Suppressor macrophage treated with lipopolysaccharide for 4 hours (primary cell): ENCODE results near the gene RBL1.
A peak's percentile ranks its signal among the peaks of the same experiment; 100 is the strongest.

ENCODE experiments used
- DNase-seq: peaks from one replicate; pipeline ENCODE4 v3.0.0-alpha.2; 2020

Gene RBL1

DNA sequence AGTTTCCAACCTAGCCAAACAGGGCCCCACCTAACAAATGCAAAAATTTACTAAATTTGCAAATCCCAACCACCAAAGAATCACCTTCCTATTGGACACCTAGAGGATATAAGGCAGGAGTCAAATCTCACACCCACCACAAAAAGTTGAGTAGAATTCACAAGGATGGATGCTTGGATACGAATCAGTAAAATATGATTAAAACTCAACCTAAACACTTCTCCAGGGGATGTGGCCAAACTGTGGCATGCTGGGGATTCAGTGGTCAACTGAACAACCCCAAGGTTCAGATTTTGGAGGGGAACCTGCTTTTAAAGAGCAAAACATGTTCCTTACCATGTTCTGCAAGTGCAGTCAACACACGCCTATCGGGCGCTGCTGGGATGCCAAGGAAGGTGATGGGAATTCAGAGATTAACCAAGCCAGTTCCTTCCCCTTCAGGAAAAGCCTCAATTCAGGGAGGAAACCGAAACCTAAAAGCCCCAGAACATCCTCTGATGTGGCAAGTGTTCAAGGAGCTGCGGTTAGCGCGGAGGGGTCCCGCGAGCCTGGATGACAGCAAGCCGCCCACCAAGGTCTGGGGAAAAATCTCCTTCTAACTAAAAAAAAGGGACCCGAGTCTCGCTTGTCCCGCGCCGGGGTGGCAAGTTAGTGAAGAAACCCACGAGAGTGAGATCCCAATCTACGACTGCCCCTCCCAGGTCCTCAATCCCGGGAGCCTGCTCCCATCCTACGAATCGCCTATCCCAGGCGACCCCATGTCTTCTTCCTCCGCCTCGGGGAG lies 145.2 kb downstream of the RBL1 start:
- DNase-seq: peak; percentile 92
